Esophagus squamous epithelium (tissue), 5 donors: ENCODE results near the gene YTHDC1. TPM values are rescaled to one million over a fixed set of nuclear protein-coding genes. Genes with fewer than 3 reads are reported as not detected.
"Not testable (repeated sequence)": the region's sequence is repeated elsewhere in the genome, so short reads cannot be mapped to it uniquely, and the experiment has no call there.

Experiments used
- DNase-seq: peaks from one replicate; lab custom pipeline; 2025; lab: John Stamatoyannopoulos, UW
- H3K27ac ChIP-seq, 4 donors: fragments of 200-600 bp; sonication (generic); one replicate each; pipeline ENCODE4 v1.5.1; 2016 to 2019; ENCODE audit warnings: mild to moderate bottlenecking in 1 of 4
- H3K27me3 ChIP-seq, 4 donors: fragments of 200-600 bp; sonication (generic); 1 replicate in 3 of 4; 2 replicates in 1 of 4; pipeline versions ENCODE4 v1.5.1 to v1.6.0; 2017 to 2021; ENCODE audit warnings: antibody characterized with exemption in 1 of 4
- H3K36me3 ChIP-seq, 3 donors: fragments of 200-600 bp; sonication (generic); one replicate each; pipeline ENCODE4 v1.5.1; 2016 to 2019
- H3K4me1 ChIP-seq, 3 donors: fragments of 200-600 bp; sonication (generic); one replicate each; pipeline ENCODE4 v1.5.1; 2017 to 2019
- H3K4me3 ChIP-seq, 4 donors: fragments of 200-600 bp; sonication (generic); 1 replicate in 3 of 4; 2 replicates in 1 of 4; pipeline ENCODE4 v1.5.1; 2016 to 2019; ENCODE audit warnings: mild to moderate bottlenecking in 2 of 4, moderate library complexity in 1 of 4
- H3K9me3 ChIP-seq, 3 donors: fragments of 200-600 bp; sonication (generic); one replicate each; pipeline ENCODE4 v1.5.1; 2016 to 2019
- POLR2A ChIP-seq, 4 donors: fragments of 450-650 bp; IDR thresholded peaks; one replicate each; pipeline ENCODE4 v1.6.1; 2017; ENCODE audit warnings: antibody characterized with exemption in 4 of 4, mild to moderate bottlenecking in 4 of 4, moderate library complexity in 3 of 4
- WGBS, 2 donors: methylation state at CpG; one replicate each; pipeline ENCODE4 v1.1.5; 2018; 5-methylcytosine and 5-hydroxymethylcytosine counted together
- intact Hi-C: fragments of 100-400 bp; cut with DNase I; formaldehyde crosslinking; loops from one replicate; pipeline ENCODE4 v1.15.0; 2022
- total RNA-seq, 4 donors: library from RNA; depleted of rRNA; stranded (reverse); fragments of >200 nt; gene quantifications; one replicate each; pipeline ENCODE4 v1.1.0, GENCODE V29; 2016
- TF ChIP-seq, protein P1 (sequence below), 6 experiments: fragments of 450-650 bp in 4 of 6; fragments of 200-600 bp in 2 of 6; sonication (generic) in 2 of 6; IDR thresholded peaks; one replicate each; pipeline ENCODE4 v1.5.1; 2016 to 2019; ENCODE audit warnings: antibody characterized with exemption in 6 of 6, mild to moderate bottlenecking in 4 of 6, moderate library complexity in 4 of 6
- donor health status: DM: yes; HTN: yes; CAD: no.

The YTHDC1 gene
- total RNA-seq, result 10 to 100 TPM; 36.1 to 79.9 (median 50.7) TPM

- intact Hi-C loops, result no loop called here
- TF ChIP-seq, protein P1, sequence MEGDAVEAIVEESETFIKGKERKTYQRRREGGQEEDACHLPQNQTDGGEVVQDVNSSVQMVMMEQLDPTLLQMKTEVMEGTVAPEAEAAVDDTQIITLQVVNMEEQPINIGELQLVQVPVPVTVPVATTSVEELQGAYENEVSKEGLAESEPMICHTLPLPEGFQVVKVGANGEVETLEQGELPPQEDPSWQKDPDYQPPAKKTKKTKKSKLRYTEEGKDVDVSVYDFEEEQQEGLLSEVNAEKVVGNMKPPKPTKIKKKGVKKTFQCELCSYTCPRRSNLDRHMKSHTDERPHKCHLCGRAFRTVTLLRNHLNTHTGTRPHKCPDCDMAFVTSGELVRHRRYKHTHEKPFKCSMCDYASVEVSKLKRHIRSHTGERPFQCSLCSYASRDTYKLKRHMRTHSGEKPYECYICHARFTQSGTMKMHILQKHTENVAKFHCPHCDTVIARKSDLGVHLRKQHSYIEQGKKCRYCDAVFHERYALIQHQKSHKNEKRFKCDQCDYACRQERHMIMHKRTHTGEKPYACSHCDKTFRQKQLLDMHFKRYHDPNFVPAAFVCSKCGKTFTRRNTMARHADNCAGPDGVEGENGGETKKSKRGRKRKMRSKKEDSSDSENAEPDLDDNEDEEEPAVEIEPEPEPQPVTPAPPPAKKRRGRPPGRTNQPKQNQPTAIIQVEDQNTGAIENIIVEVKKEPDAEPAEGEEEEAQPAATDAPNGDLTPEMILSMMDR (IDR thresholded peaks at IDR 0.05), result no peak
- TF ChIP-seq POLR2A (IDR thresholded peaks at IDR 0.05), result peak in 3 of 4 donors; percentile 82 to 98 (median 96)
- Histone ChIP-seq H3K27ac (peak within 1 kb of the TSS; percentile 95 to 100 (median 99)), H3K36me3 (peaks cover 0 to 4% (median 0%) of the 10 kb centered on the region in 3 donors), H3K4me3 (peak within 1 kb of the TSS; percentile 64 to 96 (median 76)), H3K27me3 (no peaks in the 10 kb centered on the region), H3K9me3 (no peaks in the 10 kb centered on the region), H3K4me1 (peaks cover 0 to 45% (median 26%) of the 10 kb centered on the region in 3 donors)
- 1% methylated on average over 44 to 57 of the region's 67 CpGs for WGBS, 2 donors
- DNase-seq, result peak; percentile 80
Observed at GRCh38 chr4:68349649-68350360, at the start of gene YTHDC1. Gene YTHDC1 (minus strand): TSS chr4:68350090. CDS start chr4:68349753, 337 bp downstream.

DNA sequence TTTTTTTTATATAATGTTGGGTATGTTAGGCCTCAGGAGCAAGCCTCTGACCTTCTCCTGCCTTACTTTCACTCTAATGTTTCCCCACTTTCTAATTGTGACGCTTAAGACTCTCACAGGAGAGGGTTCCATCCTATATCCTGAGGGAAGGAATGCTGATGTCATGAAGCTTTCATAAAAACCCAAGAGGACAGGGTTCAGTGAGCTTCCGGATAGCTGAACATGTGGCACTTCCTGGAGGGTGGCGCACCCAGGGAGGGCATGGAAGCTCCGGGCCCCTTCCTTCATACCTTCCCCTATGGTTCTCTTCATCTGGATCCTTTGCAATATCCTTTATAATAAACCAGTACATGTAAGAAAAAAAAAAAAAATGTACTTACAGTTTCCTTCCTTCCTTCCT, 49.4 kb upstream of the YTHDC1 start:
- intact Hi-C loops, result no loop called here

DNA sequence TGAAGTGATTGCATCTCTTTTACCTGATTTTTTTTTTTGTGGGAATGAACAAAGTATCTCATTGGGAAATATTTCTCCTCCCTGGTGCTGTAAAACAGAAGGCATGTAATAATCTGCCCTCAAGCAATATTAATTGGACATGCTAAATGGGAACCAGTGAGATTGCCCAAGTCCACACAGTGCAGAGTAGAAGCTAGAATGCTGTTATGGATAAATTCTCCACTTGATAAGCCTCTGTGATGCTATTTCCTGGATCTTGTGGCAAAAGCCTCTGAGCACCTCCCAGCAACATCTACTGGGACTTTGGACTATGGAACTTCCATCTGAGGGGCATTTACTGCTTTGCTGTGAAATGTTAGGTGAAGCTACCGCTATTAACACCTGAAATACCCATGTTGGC, 46.9 kb upstream of the YTHDC1 start:
- no peak overlapping the region for H3K27ac ChIP-seq
- DNase-seq, result no peak
- intact Hi-C loops, result no loop called here
- no peaks in the 10 kb centered on the region for H3K27me3 ChIP-seq
- H3K36me3 ChIP-seq, result no peaks in the 10 kb centered on the region
- H3K4me1 ChIP-seq, result no peaks in the 10 kb centered on the region
- no peak for TF ChIP-seq POLR2A (IDR thresholded peaks at IDR 0.05)
- TF ChIP-seq, protein P1 (IDR thresholded peaks at IDR 0.05), result no peak
- WGBS, 2 donors, result 75 to 93% methylated on average over 1 of the region's 1 CpG
- H3K9me3 ChIP-seq, result no peaks in the 10 kb centered on the region
- no peak overlapping the region for H3K4me3 ChIP-seq

More for the DNA sequence above, 49.4 kb upstream of the YTHDC1 start:
- Histone ChIP-seq H3K4me1 (no peaks in the 10 kb centered on the region), H3K9me3 (no peaks in the 10 kb centered on the region), H3K4me3 (no peak overlapping the region), H3K27ac (no peak overlapping the region), H3K27me3 (no peaks in the 10 kb centered on the region), H3K36me3 (no peaks in the 10 kb centered on the region)
- 82 to 98% methylated on average over 4 of the region's 4 CpGs for WGBS, 2 donors
- no peak for DNase-seq
- TF ChIP-seq, protein P1 (IDR thresholded peaks at IDR 0.05), result no peak
- no peak for TF ChIP-seq POLR2A (IDR thresholded peaks at IDR 0.05)

DNA sequence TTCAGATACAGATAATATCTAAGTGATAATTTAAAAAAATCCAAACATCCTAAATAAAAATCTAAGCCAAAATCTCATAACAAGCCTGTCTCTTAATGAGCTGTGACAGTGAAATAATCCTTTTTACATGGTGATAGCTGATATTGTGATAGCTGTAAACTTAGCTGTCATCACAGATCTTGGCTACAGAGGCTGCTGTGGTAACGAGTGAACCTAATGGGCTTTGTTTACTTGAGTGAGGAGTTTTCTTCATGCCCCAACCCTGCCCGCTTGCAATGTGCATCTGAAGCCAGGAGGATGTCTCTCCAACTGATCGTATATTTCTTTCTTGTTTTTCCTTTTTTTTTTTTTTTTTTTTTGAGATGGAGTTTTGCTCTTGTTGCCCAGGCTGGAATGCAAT, 41.5 kb upstream of the YTHDC1 start:
- intact Hi-C loops, result no loop called here
- no peaks in the 10 kb centered on the region for H3K27me3 ChIP-seq
- 32 to 44% methylated on average over 3 of the region's 3 CpGs for WGBS, 2 donors
- H3K4me1 ChIP-seq, result no peaks in the 10 kb centered on the region
- no peak overlapping the region for H3K4me3 ChIP-seq
- TF ChIP-seq, protein P1 (IDR thresholded peaks at IDR 0.05), result no peak
- no peak for TF ChIP-seq POLR2A (IDR thresholded peaks at IDR 0.05)
- H3K27ac ChIP-seq, result no peak overlapping the region
- H3K36me3 ChIP-seq, result no peaks in the 10 kb centered on the region
- H3K9me3 ChIP-seq, result no peaks in the 10 kb centered on the region
- no peak for DNase-seq

DNA sequence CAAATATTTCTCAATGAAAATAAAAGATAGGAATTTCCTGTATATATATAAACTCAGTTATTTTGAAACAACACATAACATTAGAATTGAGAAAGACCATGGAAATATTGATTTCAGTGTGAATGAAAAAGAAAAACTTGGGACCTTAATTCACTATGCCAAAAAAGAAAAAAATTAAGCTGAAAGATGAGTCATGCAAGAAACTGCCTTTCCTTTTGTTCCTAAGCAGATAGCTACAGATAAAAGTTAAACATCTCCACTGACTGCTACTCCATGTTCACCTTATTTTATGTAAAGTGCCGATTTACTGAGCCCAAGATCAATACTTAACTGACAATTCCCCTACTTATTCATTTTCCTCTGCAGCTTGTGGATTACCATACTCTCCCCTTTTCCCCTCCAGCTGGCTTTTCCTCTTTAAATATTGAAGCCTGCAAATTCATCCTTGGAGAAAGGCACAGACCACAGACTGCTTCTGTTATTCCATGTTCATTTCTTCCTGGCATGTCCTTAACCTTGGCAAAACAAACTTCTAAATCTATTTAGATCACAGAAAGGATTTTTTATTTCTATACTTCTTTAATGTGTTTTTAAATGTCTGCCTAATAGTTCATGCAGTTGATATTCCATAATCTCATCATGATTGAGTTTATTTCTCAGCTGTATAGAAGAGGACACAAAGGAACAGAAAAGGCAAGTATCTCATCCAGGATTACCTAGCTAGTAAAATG, 40.5 kb upstream of the YTHDC1 start:
- Histone ChIP-seq H3K9me3 (no peaks in the 10 kb centered on the region), H3K4me1 (no peaks in the 10 kb centered on the region), H3K36me3 (no peaks in the 10 kb centered on the region), H3K27ac (no peak overlapping the region), H3K27me3 (no peaks in the 10 kb centered on the region), H3K4me3 (no peak overlapping the region)
- intact Hi-C loops, result no loop called here
- WGBS, 2 donors, result 20 to 69% methylated on average over 1 of the region's 1 CpG
- DNase-seq, result no peak
- TF ChIP-seq, protein P1 (IDR thresholded peaks at IDR 0.05), result no peak

- H3K27me3 ChIP-seq, H3K4me3 ChIP-seq, intact Hi-C loops, H3K9me3 ChIP-seq, H3K4me1 ChIP-seq, H3K36me3 ChIP-seq, DNase-seq, H3K27ac ChIP-seq: not testable (repeated sequence)
- WGBS, 2 donors, result 71 to 80% methylated on average over 5 to 6 of the region's 6 CpGs
Observed at GRCh38 chr4:68389386-68389913, 39.6 kb upstream of the YTHDC1 start.
